ENCODE data around the gene CFAP47. TPM values are rescaled to one million over a fixed set of nuclear protein-coding genes. Genes with fewer than 3 reads are reported as not detected.

CFAP47 gene
- total RNA-seq, 4 donors from 2014 or later, result 0.09 TPM; not detected in 3

DNA sequence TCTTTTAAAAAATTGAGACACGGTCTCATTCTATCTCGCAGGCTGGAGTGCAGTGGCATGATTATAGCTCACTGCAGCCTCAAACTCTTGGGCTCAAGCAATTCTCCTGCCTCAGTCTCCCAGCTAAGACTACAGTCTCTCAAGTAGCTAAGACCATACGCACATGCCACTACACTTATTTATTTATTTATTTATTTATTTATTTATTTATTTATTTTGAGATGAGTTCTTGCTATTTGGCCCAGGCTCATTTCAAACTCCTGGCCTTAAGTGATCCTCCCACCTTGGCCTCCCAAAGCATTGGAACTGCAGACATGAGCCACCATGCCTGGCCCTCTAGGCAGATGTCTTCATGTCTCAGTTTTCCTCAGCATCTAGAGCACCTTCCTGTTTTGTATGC lies 482.2 kb downstream of the CFAP47 start:
- no peak for ATAC-seq (ENCODE audit: low FRiP score)

GRCh38 chrX:36407836-36408235 lies 488.3 kb downstream of the CFAP47 start:
- DNase-seq (ENCODE audit: low spot score), result no peak
- no peak for ATAC-seq (ENCODE audit: low FRiP score)
- no peak for TF ChIP-seq CTCF (IDR thresholded peaks at IDR 0.05)

More for the DNA sequence above, 482.2 kb downstream of the CFAP47 start:
- no peak for DNase-seq (ENCODE audit: low spot score)
- no peak for TF ChIP-seq CTCF (IDR thresholded peaks at IDR 0.05)

DNA sequence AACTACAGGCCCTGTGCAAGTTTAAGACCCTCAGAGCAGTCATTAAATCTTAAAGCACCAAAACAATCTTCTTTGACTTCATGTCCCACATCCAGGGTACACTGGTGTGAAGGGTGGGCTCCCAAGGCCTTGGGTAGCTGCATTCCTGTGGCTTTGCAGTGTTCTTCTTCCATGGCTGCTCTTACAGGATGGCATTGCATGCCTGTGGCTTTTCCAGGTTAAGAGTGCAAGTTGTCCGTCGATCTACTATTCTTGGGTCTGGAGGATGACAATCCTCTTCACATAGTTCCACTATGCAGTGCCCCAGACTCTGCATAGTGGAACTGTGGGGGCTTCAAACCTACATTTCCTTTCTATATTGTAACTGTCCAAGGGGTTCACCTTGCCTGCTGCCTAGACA lies 494.5 kb downstream of the CFAP47 start:
- no peak for TF ChIP-seq CTCF (IDR thresholded peaks at IDR 0.05)
- ATAC-seq (ENCODE audit: low FRiP score) (no peak), DNase-seq (ENCODE audit: low spot score) (no peak)

- no peak for TF ChIP-seq CTCF (IDR thresholded peaks at IDR 0.05)
Measured at GRCh38 chrX:36422368-36422767, 502.8 kb downstream of the CFAP47 start.

GRCh38 chrX:36431819-36432218 lies 512.3 kb downstream of the CFAP47 start:
- DNase-seq (ENCODE audit: low spot score) (no peak), ATAC-seq (ENCODE audit: low FRiP score) (no peak)
- no peak for TF ChIP-seq CTCF (IDR thresholded peaks at IDR 0.05)

More at GRCh38 chrX:36422368-36422767, 502.8 kb downstream of the CFAP47 start:
- no peak for ATAC-seq (ENCODE audit: low FRiP score)
- DNase-seq (ENCODE audit: low spot score), result no peak

- ATAC-seq (ENCODE audit: low FRiP score), result no peak
- no peak for TF ChIP-seq CTCF (IDR thresholded peaks at IDR 0.05)
- no peak for DNase-seq (ENCODE audit: low spot score)
Measured at GRCh38 chrX:36434522-36434921, 515.0 kb downstream of the CFAP47 start.

Small RNAs within 50 kb of the gene (small RNA-seq; reads per million reads assigned to genes)
- gene RNU6-641P, result not detected

Other genes with a start within 250 kb of the CFAP47 start
- not detected for gene MAGEB16, start 121.4 kb upstream of the CFAP47 start, total RNA-seq